GM12873 (cell line): ENCODE measurements around the gene SLC6A20.

Experiments used
- CTCF ChIP-seq: IDR thresholded peaks from 2 replicates; pipeline ENCODE4 v1.5.1; 2012; ENCODE audit warnings: low read depth, mild to moderate bottlenecking, moderate library complexity, low read length, control low read depth; ENCODE audit not compliant: insufficient read depth; ENCODE audit errors: missing control alignments

SLC6A20 gene

GRCh38 chr3:45724911-45725310 is 71.4 kb downstream of the SLC6A20 start:
- TF ChIP-seq CTCF, result no peak

GRCh38 chr3:45719655-45720487 is 76.5 kb downstream of the SLC6A20 start:
- no peak for TF ChIP-seq CTCF

- no peak for TF ChIP-seq CTCF
Measured at GRCh38 chr3:45716790-45717336, 79.5 kb downstream of the SLC6A20 start.

GRCh38 chr3:45715945-45716344 is 80.4 kb downstream of the SLC6A20 start:
- no peak for TF ChIP-seq CTCF

GRCh38 chr3:45712434-45713110 is 83.8 kb downstream of the SLC6A20 start:
- no peak for TF ChIP-seq CTCF

GRCh38 chr3:45711931-45712330 is 84.4 kb downstream of the SLC6A20 start:
- no peak for TF ChIP-seq CTCF
